ENCODE data around the gene HCRTR2. TPM values are rescaled to one million over a fixed set of nuclear protein-coding genes. Genes with fewer than 3 reads are reported as not detected.

The HCRTR2 gene
- total RNA-seq = not detected in 2 replicates

DNA sequence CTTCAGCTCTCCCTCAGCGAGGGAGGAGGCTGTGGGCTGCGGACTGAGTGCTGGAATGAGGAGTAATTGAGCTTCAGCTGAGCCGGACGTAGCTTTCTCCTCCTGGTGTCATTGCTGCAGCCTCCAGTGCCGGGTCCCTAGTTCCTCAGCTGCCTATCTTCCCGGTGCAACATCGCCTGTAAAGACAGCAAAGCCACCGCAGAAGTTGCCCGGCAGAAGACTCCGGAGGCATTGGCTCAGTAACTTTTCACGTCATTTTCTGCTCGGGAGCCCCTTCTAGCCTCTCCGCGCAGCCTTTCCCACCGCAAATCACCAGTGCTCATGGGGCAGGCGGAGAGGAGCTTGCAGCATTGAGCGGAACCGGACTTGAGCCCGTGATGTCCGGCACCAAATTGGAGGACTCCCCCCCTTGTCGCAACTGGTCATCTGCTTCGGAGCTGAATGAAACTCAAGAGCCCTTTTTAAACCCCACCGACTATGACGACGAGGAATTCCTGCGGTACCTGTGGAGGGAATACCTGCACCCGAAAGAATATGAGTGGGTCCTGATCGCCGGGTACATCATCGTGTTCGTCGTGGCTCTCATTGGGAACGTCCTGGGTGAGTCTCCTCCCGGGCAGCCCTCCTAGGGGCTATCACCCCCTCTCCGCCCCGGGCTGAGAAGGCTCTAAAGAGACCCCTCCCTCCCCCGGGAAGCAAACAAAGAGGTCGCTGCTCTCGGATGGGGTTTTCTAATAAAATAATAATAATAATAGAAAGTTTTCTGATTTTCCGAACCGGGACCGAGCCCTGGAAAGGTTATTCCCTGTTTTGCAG lies at the start of gene HCRTR2:
TSS of gene HCRTR2 (plus strand) at position 305 of the 816 bp plus-strand sequence. CDS start at position 378, 73 bp downstream.

DNA sequence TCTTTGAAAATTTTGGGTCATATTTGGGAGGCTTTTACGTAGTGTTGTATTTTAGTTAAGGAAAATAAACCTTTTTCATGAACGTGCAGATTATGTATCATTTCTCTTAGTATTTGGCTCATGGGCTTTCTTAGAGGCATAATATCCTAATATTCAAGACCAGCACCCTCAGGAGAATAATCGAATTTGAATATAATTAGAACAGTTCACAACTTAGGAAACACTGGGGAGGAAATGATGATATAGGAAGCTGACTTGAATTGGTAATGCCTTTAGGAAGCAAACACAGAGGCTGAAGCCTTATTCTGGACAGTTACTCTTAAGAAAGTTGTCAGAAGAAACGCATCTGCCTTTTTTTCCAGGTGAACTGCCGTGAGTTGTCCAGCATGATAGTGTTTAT lies 152.9 kb downstream of the HCRTR2 start, which contains the start of gene GFRAL:
TSS of gene GFRAL (plus strand) at position 301 of the 400 bp plus-strand sequence. CDS start at position 387, 86 bp downstream.

Other genes with a start within 250 kb of the HCRTR2 start
- gene GFRAL, start 153.0 kb downstream of the HCRTR2 start, total RNA-seq = not detected in 2 replicates

Data from mesangial cell (primary cell).